ENCODE data around the gene PAPPA2.
A peak's percentile ranks its signal among the peaks of the same experiment; 100 is the strongest.
"Not testable (repeated sequence)": the region's sequence is repeated elsewhere in the genome, so short reads cannot be mapped to it uniquely, and the experiment has no call there.

Gene PAPPA2

GRCh38 chr1:176560681-176561080 lies 97.7 kb downstream of the PAPPA2 start:
- no peak for TF ChIP-seq CTCF (conservative IDR thresholded peaks at IDR 0.05; ENCODE audit: low read depth)
- ChIA-PET POLR2A (ENCODE audit: low non-redundant PET) (no interaction called here), CTCF (interaction anchor here (0.7 to 1.9 kb wide), 5 partner anchors 185 to 1414 kb away, joined by 3 to 8 read pairs (median 4); no protein-coding TSS in a partner anchor)
- no peak for DNase-seq (ENCODE audit: low spot score)
- no peak overlapping the region for H3K27ac ChIP-seq

DNA sequence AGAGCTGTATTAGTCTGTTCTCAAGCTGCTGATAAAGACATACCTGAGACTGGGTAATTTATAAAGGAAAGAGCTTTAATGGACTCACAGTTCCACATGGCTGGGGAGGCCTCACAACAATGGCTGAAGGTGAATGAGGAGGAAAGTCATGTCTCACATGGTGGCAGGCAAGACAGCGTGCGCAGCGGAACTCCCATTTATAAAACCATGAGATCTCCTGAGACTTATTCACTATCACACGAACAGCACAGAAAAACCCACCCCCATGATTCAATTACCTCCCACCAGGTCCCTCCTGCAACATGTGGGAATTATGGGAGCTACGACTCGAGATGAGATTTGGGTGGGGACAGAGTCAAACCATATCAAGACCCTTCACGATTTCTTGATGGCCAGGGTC lies 98.8 kb downstream of the PAPPA2 start:
- H3K27ac ChIP-seq; DNase-seq (ENCODE audit: low spot score); CTCF ChIA-PET; POLR2A ChIA-PET (ENCODE audit: low non-redundant PET): not testable (repeated sequence)

DNA sequence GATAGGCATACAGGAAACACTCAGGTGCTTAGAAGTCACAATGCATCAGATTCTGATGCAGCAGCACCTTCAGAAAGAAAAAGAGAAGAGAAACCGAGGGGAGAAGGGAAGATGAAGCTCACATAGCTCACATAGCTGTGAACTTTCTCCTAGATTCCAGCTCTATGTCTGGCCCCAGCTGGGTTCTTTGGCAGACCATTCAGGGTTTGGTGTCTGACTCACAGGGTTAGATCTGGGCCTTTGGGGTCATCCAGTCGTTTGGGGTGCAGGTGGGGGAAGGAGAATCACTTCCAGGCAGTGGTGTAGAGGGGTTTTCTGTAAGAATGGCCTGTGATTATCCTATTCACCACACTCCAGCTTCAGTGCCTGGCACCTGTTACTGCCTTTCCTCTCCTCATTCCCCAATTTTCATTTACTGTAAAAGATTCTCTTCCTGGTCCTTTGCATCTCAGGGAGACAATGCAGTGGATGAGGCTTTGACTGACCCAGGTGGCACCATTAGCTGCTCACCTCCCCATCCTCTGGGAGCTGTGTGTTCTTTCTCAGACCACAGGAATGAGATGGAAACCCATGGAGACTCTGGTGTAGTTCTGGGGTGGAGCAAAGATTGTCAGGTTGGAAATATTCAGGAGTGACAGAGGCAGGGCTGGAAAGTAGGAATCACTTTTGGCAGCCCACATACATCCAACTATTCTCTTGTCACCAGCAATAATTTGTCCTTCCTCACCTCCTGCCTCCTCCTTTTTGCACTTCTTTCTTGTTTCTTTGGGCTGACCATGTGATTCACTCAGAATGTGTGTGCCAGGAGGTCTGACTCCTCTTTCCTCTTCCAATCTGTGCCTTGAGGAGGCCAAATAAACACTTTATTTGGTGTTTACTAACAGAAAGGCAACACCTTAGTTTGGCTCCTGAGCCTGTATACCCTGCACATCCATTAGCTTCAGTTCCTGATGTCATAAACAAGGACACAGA lies 103.3 kb downstream of the PAPPA2 start:
- no peak for TF ChIP-seq CTCF (conservative IDR thresholded peaks at IDR 0.05; ENCODE audit: low read depth)
- ChIA-PET CTCF (no interaction called here), POLR2A (ENCODE audit: low non-redundant PET) (no interaction called here)
- no peak for DNase-seq (ENCODE audit: low spot score)
- no peak overlapping the region for H3K27ac ChIP-seq

- ChIA-PET POLR2A (ENCODE audit: low non-redundant PET) (no interaction called here), CTCF (no interaction called here)
- no peak overlapping the region for H3K27ac ChIP-seq
- DNase-seq (ENCODE audit: low spot score) = peak; percentile 41
- no peak for TF ChIP-seq CTCF (conservative IDR thresholded peaks at IDR 0.05; ENCODE audit: low read depth)
Observed at GRCh38 chr1:176567190-176567794, 104.3 kb downstream of the PAPPA2 start.

- no peak for DNase-seq (ENCODE audit: low spot score)
- POLR2A ChIA-PET (ENCODE audit: low non-redundant PET) = no interaction called here
- H3K27ac ChIP-seq = no peak overlapping the region
- no peak for TF ChIP-seq CTCF (conservative IDR thresholded peaks at IDR 0.05; ENCODE audit: low read depth)
- CTCF ChIA-PET = interaction anchor here (0.6 to 0.8 kb wide), 2 partner anchors 124 to 313 kb away, joined by 3 to 7 read pairs; no protein-coding TSS in a partner anchor
Observed at GRCh38 chr1:176568185-176568584, 105.2 kb downstream of the PAPPA2 start.

- no peak overlapping the region for H3K27ac ChIP-seq
- POLR2A ChIA-PET (ENCODE audit: low non-redundant PET) = no interaction called here
- DNase-seq (ENCODE audit: low spot score) = no peak
- CTCF ChIA-PET = no interaction called here
- no peak for TF ChIP-seq CTCF (conservative IDR thresholded peaks at IDR 0.05; ENCODE audit: low read depth)
Observed at GRCh38 chr1:176574756-176575155, 111.8 kb downstream of the PAPPA2 start.

DNA sequence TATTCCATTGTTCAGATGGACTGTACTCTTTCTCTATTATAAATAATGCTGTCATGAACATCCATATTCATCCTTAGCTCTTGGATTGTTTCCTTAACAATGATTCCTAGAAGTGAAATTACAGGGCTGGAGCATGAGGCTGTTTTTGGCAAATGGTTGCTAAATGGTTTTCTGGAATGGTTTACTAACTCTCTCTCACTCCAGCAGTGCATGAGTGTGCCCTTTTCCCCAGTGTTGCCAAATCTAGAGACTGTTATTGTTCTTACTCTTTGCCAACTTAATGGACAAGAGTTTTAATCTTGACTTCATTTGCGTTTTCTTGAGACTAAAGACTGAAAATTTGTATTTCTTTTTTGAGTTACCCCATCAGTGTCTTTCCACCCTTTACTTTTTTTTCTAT lies 113.0 kb downstream of the PAPPA2 start:
- TF ChIP-seq CTCF (conservative IDR thresholded peaks at IDR 0.05; ENCODE audit: low read depth) = no peak
- H3K27ac ChIP-seq = no peak overlapping the region
- no peak for DNase-seq (ENCODE audit: low spot score)
- POLR2A ChIA-PET (ENCODE audit: low non-redundant PET) = no interaction called here
- CTCF ChIA-PET = no interaction called here

All from RWPE1 (cell line).